Neural cell (in vitro differentiated cells): ENCODE measurements around the gene CLDN20. TPM values are rescaled to one million over a fixed set of nuclear protein-coding genes. Genes with fewer than 3 reads are reported as not detected.

Experiments used
- H2AFZ ChIP-seq: fragments of 200-600, 300-800 bp; sonication (generic), shearing (Covaris generic); 2 replicates; pipeline ENCODE4 v1.6.0; 2014; ENCODE audit warnings: low read depth, mild to moderate bottlenecking, antibody characterized with exemption, low read length, moderate library complexity
- H3F3A ChIP-seq: fragments of 200-600 bp; shearing (Covaris generic); 2 replicates; pipeline ENCODE4 v1.6.1; 2016; ENCODE audit warnings: mild to moderate bottlenecking, moderate library complexity, mixed read lengths, antibody characterized with exemption, low read length; ENCODE audit not compliant: insufficient read depth, poor library complexity, severe bottlenecking
- H3K27ac ChIP-seq: fragments of 200-600, 300-800 bp; sonication (generic), shearing (Covaris generic); 2 replicates; pipeline ENCODE4 v1.5.1; 2014; ENCODE audit warnings: mild to moderate bottlenecking, low read length, moderate library complexity
- H3K27me3 ChIP-seq: fragments of 300-800, 200-600 bp; sonication (generic), shearing (Covaris generic); 2 replicates; pipeline ENCODE4 v1.6.0; 2014; ENCODE audit warnings: mild to moderate bottlenecking, low read depth, low read length, moderate library complexity; ENCODE audit not compliant: insufficient read depth
- H3K36me3 ChIP-seq: fragments of 300-800, 200-600 bp; sonication (generic), shearing (Covaris generic); 2 replicates; pipeline ENCODE4 v1.5.1; 2014; ENCODE audit warnings: mild to moderate bottlenecking, antibody characterized with exemption, low read length, moderate library complexity; ENCODE audit not compliant: insufficient read depth
- H3K4me2 ChIP-seq: fragments of 300-800, 200-600 bp; sonication (generic), shearing (Covaris generic); 2 replicates; pipeline ENCODE4 v1.6.0; 2014; ENCODE audit warnings: mild to moderate bottlenecking, low read length
- H3K4me3 ChIP-seq: fragments of 300-800, 200-600 bp; sonication (generic), shearing (Covaris generic); 2 replicates; pipeline ENCODE4 v1.5.1; 2014; ENCODE audit warnings: mild to moderate bottlenecking, low read length, moderate library complexity
- H3K79me2 ChIP-seq: fragments of 200-600 bp; shearing (Covaris generic); replicated peaks from 2 replicates; pipeline ENCODE4 v1.6.0; 2014; ENCODE audit warnings: mild to moderate bottlenecking, low read length, moderate library complexity; ENCODE audit not compliant: insufficient read depth
- H3K9ac ChIP-seq: fragments of 300-800, 200-600 bp; sonication (generic), shearing (Covaris generic); 2 replicates; pipeline ENCODE4 v1.6.1; 2016; ENCODE audit warnings: mild to moderate bottlenecking, low read length, mixed read lengths
- H3K9me2 ChIP-seq: fragments of 200-600 bp; shearing (Covaris generic); 2 replicates; pipeline ENCODE4 v1.6.1; 2016; ENCODE audit warnings: mild to moderate bottlenecking, low read length, mixed read lengths; ENCODE audit not compliant: insufficient read depth
- H3K9me3 ChIP-seq: fragments of 200-600, 300-800 bp; sonication (generic), shearing (Covaris generic); 2 replicates; pipeline ENCODE4 v1.6.1; 2016; ENCODE audit warnings: mild to moderate bottlenecking, mixed run types, low read length, moderate library complexity, mixed read lengths
- H4K20me1 ChIP-seq: fragments of 200-600 bp; shearing (Covaris generic); 2 replicates; pipeline ENCODE4 v1.6.1; 2016; ENCODE audit warnings: mild to moderate bottlenecking, mixed run types; ENCODE audit not compliant: insufficient read depth
- CTCF ChIP-seq: fragments of 450-650 bp; IDR thresholded peaks from 2 replicates; pipeline ENCODE4 v1.5.1; 2014; ENCODE audit warnings: antibody characterized with exemption, mild to moderate bottlenecking, moderate library complexity; ENCODE audit not compliant: poor library complexity, severe bottlenecking
- EP300 ChIP-seq: fragments of 450-650 bp; conservative IDR thresholded peaks from 2 replicates; pipeline ENCODE4 v1.6.1; 2014; ENCODE audit warnings: antibody characterized with exemption, mild to moderate bottlenecking, moderate library complexity; ENCODE audit not compliant: poor library complexity, severe bottlenecking
- EZH2 ChIP-seq: fragments of 200-600, 300-800 bp; shearing (Covaris generic), sonication (generic); IDR thresholded peaks from 2 replicates; pipeline ENCODE4 v1.6.1; 2014; ENCODE audit warnings: antibody characterized with exemption, low read length, borderline replicate concordance, mild to moderate bottlenecking; ENCODE audit not compliant: insufficient read depth, poor library complexity, severe bottlenecking
- MXI1 ChIP-seq: fragments of 450-650 bp; conservative IDR thresholded peaks from 2 replicates; pipeline ENCODE4 v1.6.1; 2014; ENCODE audit warnings: antibody characterized with exemption, mild to moderate bottlenecking; ENCODE audit not compliant: poor library complexity, severe bottlenecking
- POLR2AphosphoS5 ChIP-seq: IDR thresholded peaks from 2 replicates; pipeline ENCODE4 v1.6.1; 2012
- RAD21 ChIP-seq: fragments of 450-650 bp; conservative IDR thresholded peaks from 2 replicates; pipeline ENCODE4 v1.6.1; 2014; ENCODE audit warnings: antibody characterized with exemption, mild to moderate bottlenecking, moderate library complexity
- REST ChIP-seq: IDR thresholded peaks from 2 replicates; pipeline ENCODE4 v1.6.1; 2012; ENCODE audit warnings: borderline replicate concordance
- SMC3 ChIP-seq: fragments of 450-650 bp; conservative IDR thresholded peaks from 2 replicates; pipeline ENCODE4 v1.6.1; 2014; ENCODE audit warnings: antibody characterized with exemption, mild to moderate bottlenecking, moderate library complexity; ENCODE audit not compliant: poor library complexity
- TAF1 ChIP-seq: IDR thresholded peaks from 2 replicates; pipeline ENCODE4 v1.6.1; 2012; ENCODE audit warnings: low read depth
- polyA plus RNA-seq: library from polyadenylated mRNA; depleted of rRNA; stranded (reverse); fragments of >200 nt; gene quantifications from 2 replicates; pipeline ENCODE4 v1.2.3, GENCODE V29; 2014

CLDN20 gene
- polyA plus RNA-seq, 1 donor from 2014 or later = not detected

- Histone ChIP-seq H3K4me2 (no peak overlapping the region), H4K20me1 (no peaks in the 10 kb centered on the region)
Observed at GRCh38 chr6:155272353-155273232, 8.8 kb downstream of the CLDN20 start.

GRCh38 chr6:155273431-155273830 lies 9.6 kb downstream of the CLDN20 start:
- Histone ChIP-seq H4K20me1 (no peaks in the 10 kb centered on the region), H3K79me2 (no peaks in the 10 kb centered on the region), H3K36me3 (no peaks in the 10 kb centered on the region), H3F3A (no peaks in the 10 kb centered on the region), H3K27ac (no peak overlapping the region), H3K9me3 (no peaks in the 10 kb centered on the region), H3K9me2 (no peaks in the 10 kb centered on the region), H3K27me3 (no peaks in the 10 kb centered on the region), H3K4me2 (no peak overlapping the region), H3K9ac (no peak overlapping the region), H3K4me3 (no peak overlapping the region), H2AFZ (no peak overlapping the region)
- TF ChIP-seq POLR2AphosphoS5 = no peak
- no peak for TF ChIP-seq RAD21
- no peak for TF ChIP-seq TAF1
- no peak for TF ChIP-seq MXI1
- TF ChIP-seq EP300 = no peak
- no peak for TF ChIP-seq SMC3
- no peak for TF ChIP-seq EZH2
- TF ChIP-seq CTCF = no peak
- TF ChIP-seq REST = no peak

More at GRCh38 chr6:155272353-155273232, 8.8 kb downstream of the CLDN20 start:
- no peaks in the 10 kb centered on the region for H3K36me3 ChIP-seq
- H3K9me3 ChIP-seq = no peaks in the 10 kb centered on the region
- no peaks in the 10 kb centered on the region for H3K79me2 ChIP-seq
- H3F3A ChIP-seq = no peaks in the 10 kb centered on the region
- no peak overlapping the region for H3K9ac ChIP-seq
- H3K9me2 ChIP-seq = no peaks in the 10 kb centered on the region
- H3K27ac ChIP-seq = no peak overlapping the region
- no peak overlapping the region for H2AFZ ChIP-seq
- TF ChIP-seq EP300 (no peak), MXI1 (no peak), POLR2AphosphoS5 (no peak), CTCF (no peak), SMC3 (no peak)
- H3K27me3 ChIP-seq = no peaks in the 10 kb centered on the region
- H3K4me3 ChIP-seq = no peak overlapping the region
